HG03108 (cell line): Measurements from ENCODE around the gene PSMB2.

Source experiments
- ATAC-seq: cut with Tn5 transposase; IDR thresholded peaks from one replicate; pipeline ENCODE4 v1.9.1; 2021; ENCODE audit warnings: moderate library complexity; ENCODE audit not compliant: unreplicated experiment

Gene PSMB2

GRCh38 chr1:35558374-35559316 lies 82.7 kb downstream of the PSMB2 start:
- ATAC-seq: no peak

- peak; percentile 72 for ATAC-seq
These were observed 83.5 kb downstream of the PSMB2 start, which contains the start of gene NCDN for GRCh38 chr1:35557611-35558373. Gene NCDN (plus strand): TSS chr1:35557799. CDS start chr1:35558191, 392 bp downstream.

GRCh38 chr1:35557118-35557610 lies 84.2 kb downstream of the PSMB2 start, which contains the start of gene KIAA0319L:
Gene KIAA0319L (minus strand): TSS chr1:35557403. CDS start chr1:35554491, 2,912 bp downstream.
- ATAC-seq: peak; percentile 71

- no peak for ATAC-seq
These were observed 84.7 kb downstream of the PSMB2 start for GRCh38 chr1:35556484-35557117.

- ATAC-seq: no peak
These were observed 85.5 kb downstream of the PSMB2 start for GRCh38 chr1:35555601-35556477.

GRCh38 chr1:35555212-35555584 lies 86.1 kb downstream of the PSMB2 start:
- ATAC-seq: no peak

- no peak for ATAC-seq
These were observed 86.8 kb downstream of the PSMB2 start for GRCh38 chr1:35554266-35555211.

- no peak for ATAC-seq
These were observed 87.5 kb downstream of the PSMB2 start for GRCh38 chr1:35553851-35554250.
